ENCODE results near the gene YOD1.

YOD1 gene

GRCh38 chr1:207051191-207051943, at the start of gene YOD1:
YOD1 (minus strand) TSS chr1:207051208; CDS start chr1:207051030, 178 bp downstream.
- DNase-seq: peak; percentile 39

- no peak for DNase-seq
Observed at GRCh38 chr1:207097871-207098324, 46.9 kb upstream of the YOD1 start.

- no peak for DNase-seq
Observed at GRCh38 chr1:207093944-207094343, 42.9 kb upstream of the YOD1 start.

- DNase-seq: no peak
Observed at GRCh38 chr1:207091200-207091908, 40.3 kb upstream of the YOD1 start.

- no peak for DNase-seq
Observed at GRCh38 chr1:207089627-207090355, 38.8 kb upstream of the YOD1 start.

GRCh38 chr1:207088701-207089626, 38.0 kb upstream of the YOD1 start, which contains the start of gene C4BPB:
C4BPB (plus strand) TSS chr1:207088860; CDS start chr1:207089532, 672 bp downstream.
- peak; percentile 24 for DNase-seq

GRCh38 chr1:207088161-207088560, 37.2 kb upstream of the YOD1 start:
- DNase-seq: peak; percentile 34

GRCh38 chr1:207085887-207086286, 34.9 kb upstream of the YOD1 start:
- no peak for DNase-seq

- DNase-seq: peak; percentile 58
Observed at GRCh38 chr1:207084701-207085180, 33.7 kb upstream of the YOD1 start.

GRCh38 chr1:207084232-207084631, 33.2 kb upstream of the YOD1 start:
- DNase-seq: no peak

- no peak for DNase-seq
Observed at GRCh38 chr1:207081806-207082205, 30.8 kb upstream of the YOD1 start.

GRCh38 chr1:207081088-207081487, 30.1 kb upstream of the YOD1 start:
- no peak for DNase-seq

- no peak for DNase-seq
Observed at GRCh38 chr1:207079706-207080241, 28.8 kb upstream of the YOD1 start.

GRCh38 chr1:207078578-207079132, 27.6 kb upstream of the YOD1 start:
- DNase-seq: no peak

- peak; percentile 69 for DNase-seq
Observed at GRCh38 chr1:207077470-207078377, 26.7 kb upstream of the YOD1 start.

- no peak for DNase-seq
Observed at GRCh38 chr1:207077012-207077411, 26.0 kb upstream of the YOD1 start.

- no peak for DNase-seq
Observed at GRCh38 chr1:207076181-207076955, 25.4 kb upstream of the YOD1 start.

GRCh38 chr1:207073906-207074820, 23.2 kb upstream of the YOD1 start:
- peak; percentile 18 for DNase-seq
